ENCODE measurements around the gene HIP1R.

DNA sequence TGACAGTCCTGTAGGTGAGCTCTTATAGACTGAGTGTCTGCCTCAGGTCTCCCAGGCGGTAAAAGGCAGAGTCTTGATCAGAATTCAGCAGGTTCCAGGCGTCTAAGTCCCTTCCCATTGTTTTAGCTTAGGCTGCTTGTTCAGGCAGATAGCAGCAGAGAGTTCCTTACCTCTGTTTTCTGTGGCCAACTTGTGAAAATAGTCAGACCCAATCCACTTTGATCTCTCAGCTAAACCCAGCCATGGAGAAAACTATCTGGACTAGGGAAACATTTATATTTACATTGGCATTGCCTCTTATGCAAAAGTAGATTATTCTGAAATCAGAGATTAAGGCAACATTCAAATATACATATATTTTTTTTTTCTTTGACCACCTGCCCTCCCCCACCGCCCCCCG is 39.5 kb upstream of the HIP1R start:
- TF ChIP-seq, protein P1, sequence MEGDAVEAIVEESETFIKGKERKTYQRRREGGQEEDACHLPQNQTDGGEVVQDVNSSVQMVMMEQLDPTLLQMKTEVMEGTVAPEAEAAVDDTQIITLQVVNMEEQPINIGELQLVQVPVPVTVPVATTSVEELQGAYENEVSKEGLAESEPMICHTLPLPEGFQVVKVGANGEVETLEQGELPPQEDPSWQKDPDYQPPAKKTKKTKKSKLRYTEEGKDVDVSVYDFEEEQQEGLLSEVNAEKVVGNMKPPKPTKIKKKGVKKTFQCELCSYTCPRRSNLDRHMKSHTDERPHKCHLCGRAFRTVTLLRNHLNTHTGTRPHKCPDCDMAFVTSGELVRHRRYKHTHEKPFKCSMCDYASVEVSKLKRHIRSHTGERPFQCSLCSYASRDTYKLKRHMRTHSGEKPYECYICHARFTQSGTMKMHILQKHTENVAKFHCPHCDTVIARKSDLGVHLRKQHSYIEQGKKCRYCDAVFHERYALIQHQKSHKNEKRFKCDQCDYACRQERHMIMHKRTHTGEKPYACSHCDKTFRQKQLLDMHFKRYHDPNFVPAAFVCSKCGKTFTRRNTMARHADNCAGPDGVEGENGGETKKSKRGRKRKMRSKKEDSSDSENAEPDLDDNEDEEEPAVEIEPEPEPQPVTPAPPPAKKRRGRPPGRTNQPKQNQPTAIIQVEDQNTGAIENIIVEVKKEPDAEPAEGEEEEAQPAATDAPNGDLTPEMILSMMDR (IDR thresholded peaks at IDR 0.05; ENCODE audit: low read depth, low read length) = no peak
- TF ChIP-seq POLR2A (IDR thresholded peaks at IDR 0.05; ENCODE audit: extremely low read depth, insufficient read length) (no peak), MYC (IDR thresholded peaks at IDR 0.05; ENCODE audit: low read depth, low read length) (no peak)
- TF ChIP-seq, protein P2, sequence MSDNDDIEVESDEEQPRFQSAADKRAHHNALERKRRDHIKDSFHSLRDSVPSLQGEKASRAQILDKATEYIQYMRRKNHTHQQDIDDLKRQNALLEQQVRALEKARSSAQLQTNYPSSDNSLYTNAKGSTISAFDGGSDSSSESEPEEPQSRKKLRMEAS (IDR thresholded peaks at IDR 0.05; ENCODE audit: low read depth, low read length) = no peak
